Stomach (tissue), 4 donors: ENCODE results near the gene NF1.

ENCODE experiments used
- POLR2A ChIP-seq, 4 donors: fragments of 450-650 bp; IDR thresholded peaks; one replicate each; pipeline ENCODE4 v1.6.1; 2016; ENCODE audit warnings: antibody characterized with exemption in 4 of 4, control low read depth in 2 of 4, mild to moderate bottlenecking in 1 of 4, moderate library complexity in 1 of 4
- POLR2AphosphoS5 ChIP-seq, 3 donors: sonication (generic); formaldehyde crosslinking; IDR thresholded peaks; one replicate each; pipeline ENCODE4 v1.6.1; 2016; ENCODE audit warnings: antibody characterized with exemption in 3 of 3
- TF ChIP-seq, protein P1 (sequence below), 7 experiments: fragments of 450-650 bp in 4 of 7; fragments of 200-600 bp in 3 of 7; sonication (generic) in 3 of 7; IDR thresholded peaks; one replicate each; pipeline ENCODE4 v1.5.1; 2016 to 2019; ENCODE audit warnings: antibody characterized with exemption in 7 of 7, control low read depth in 2 of 7, mild to moderate bottlenecking in 1 of 7

DNA sequence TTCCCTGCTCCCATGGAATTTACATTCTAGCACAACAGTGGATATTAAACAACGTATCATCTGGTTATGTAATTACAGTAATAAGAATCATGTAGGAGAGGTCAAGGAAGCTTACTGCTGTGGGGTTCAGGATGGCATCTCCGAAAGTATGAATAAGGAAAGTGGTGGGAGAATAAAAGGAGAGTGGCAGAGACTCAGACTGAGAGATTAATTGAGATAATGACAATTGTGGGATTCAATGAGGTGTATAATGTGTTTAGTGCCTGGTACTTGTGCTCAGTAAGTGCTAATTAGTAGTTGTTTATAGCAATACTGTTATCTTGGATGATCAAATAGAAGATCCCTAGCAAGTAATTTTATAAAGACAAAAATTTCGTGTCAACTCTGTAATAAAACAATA, 45.3 kb downstream of the NF1 start:
- TF ChIP-seq, protein P1, sequence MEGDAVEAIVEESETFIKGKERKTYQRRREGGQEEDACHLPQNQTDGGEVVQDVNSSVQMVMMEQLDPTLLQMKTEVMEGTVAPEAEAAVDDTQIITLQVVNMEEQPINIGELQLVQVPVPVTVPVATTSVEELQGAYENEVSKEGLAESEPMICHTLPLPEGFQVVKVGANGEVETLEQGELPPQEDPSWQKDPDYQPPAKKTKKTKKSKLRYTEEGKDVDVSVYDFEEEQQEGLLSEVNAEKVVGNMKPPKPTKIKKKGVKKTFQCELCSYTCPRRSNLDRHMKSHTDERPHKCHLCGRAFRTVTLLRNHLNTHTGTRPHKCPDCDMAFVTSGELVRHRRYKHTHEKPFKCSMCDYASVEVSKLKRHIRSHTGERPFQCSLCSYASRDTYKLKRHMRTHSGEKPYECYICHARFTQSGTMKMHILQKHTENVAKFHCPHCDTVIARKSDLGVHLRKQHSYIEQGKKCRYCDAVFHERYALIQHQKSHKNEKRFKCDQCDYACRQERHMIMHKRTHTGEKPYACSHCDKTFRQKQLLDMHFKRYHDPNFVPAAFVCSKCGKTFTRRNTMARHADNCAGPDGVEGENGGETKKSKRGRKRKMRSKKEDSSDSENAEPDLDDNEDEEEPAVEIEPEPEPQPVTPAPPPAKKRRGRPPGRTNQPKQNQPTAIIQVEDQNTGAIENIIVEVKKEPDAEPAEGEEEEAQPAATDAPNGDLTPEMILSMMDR (IDR thresholded peaks at IDR 0.05), result no peak
- TF ChIP-seq POLR2AphosphoS5 (IDR thresholded peaks at IDR 0.05) (no peak), POLR2A (IDR thresholded peaks at IDR 0.05) (no peak)
